HCEC 1CT (cell line): ENCODE measurements around the gene ZFP69.
"Not testable (repeated sequence)": the region's sequence is repeated elsewhere in the genome, so short reads cannot be mapped to it uniquely, and the experiment has no call there.

Experiments
- DNase-seq: peaks from one replicate; pipeline ENCODE4 v3.0.0-alpha.2; 2017

The ZFP69 gene

DNA sequence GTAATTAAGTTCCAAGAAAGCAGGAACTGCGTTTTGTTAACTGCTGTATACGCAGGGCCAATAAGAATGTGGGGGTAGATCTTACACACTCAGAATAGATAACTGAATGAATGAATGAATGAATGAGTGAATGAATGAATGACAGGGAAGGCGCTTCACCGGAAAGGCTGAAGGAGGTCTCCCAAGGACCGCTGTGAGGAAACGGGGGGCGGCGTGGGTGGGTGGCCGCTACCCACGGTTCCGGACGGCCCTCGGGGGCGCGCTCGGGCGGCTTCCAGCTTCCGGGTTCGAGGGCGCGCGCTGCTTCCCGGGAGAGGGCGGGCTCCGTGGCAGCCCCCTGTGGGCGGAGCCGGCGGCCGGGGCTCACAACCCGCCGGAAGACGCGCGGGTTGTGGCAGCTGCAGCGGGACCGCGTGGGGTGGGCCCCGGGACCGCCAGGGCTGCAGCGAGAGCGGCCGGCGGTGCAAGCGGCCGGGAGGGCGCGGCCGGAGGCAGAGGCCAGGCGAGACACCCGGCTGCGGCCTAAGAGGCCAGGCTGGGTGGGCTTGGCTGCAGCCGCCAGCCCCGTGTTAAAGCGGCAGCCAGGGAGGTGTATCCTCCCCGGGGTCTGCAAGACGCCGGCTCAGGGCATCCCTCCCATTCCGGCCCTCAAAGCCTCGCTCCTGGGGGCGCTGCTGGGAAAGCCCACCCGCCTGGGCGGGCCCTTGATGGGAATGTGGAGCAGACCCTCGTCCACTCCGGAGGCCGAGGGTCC lies at the start of gene ZFP69:
TSS of gene ZFP69 (plus strand) at position 367 of the 754 bp plus-strand sequence. CDS start 2,072 bp downstream, outside the sequence.
- DNase-seq = peak; percentile 69

- no peak for DNase-seq
Measured at GRCh38 chr1:40431385-40431784, 45.7 kb upstream of the ZFP69 start.

GRCh38 chr1:40432644-40433390 lies 44.3 kb upstream of the ZFP69 start:
- no peak for DNase-seq

GRCh38 chr1:40435471-40435870 lies 41.6 kb upstream of the ZFP69 start:
- no peak for DNase-seq

GRCh38 chr1:40435876-40436275 lies 41.2 kb upstream of the ZFP69 start:
- no peak for DNase-seq

- peak; percentile 24 for DNase-seq
Measured at GRCh38 chr1:40438391-40439015, 38.6 kb upstream of the ZFP69 start.

DNA sequence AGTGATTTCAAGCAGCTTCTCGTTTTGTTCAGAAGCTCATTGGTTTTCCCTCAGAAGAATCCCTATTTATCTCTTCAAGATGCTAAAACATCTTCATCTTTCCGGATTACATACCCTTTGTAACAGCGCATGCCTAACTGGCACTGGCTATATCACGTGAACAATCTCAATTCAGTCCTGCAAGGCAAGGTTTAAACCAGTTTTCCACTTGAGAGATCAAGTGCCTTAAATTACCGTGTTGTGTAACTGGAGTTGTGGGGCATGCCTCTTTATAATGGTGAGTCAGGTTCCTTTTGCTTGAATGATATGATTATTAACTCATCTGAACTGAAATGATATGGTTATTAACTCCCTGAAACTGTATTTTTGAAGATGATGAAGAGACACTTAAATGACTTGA lies 37.8 kb upstream of the ZFP69 start:
- DNase-seq = no peak

DNA sequence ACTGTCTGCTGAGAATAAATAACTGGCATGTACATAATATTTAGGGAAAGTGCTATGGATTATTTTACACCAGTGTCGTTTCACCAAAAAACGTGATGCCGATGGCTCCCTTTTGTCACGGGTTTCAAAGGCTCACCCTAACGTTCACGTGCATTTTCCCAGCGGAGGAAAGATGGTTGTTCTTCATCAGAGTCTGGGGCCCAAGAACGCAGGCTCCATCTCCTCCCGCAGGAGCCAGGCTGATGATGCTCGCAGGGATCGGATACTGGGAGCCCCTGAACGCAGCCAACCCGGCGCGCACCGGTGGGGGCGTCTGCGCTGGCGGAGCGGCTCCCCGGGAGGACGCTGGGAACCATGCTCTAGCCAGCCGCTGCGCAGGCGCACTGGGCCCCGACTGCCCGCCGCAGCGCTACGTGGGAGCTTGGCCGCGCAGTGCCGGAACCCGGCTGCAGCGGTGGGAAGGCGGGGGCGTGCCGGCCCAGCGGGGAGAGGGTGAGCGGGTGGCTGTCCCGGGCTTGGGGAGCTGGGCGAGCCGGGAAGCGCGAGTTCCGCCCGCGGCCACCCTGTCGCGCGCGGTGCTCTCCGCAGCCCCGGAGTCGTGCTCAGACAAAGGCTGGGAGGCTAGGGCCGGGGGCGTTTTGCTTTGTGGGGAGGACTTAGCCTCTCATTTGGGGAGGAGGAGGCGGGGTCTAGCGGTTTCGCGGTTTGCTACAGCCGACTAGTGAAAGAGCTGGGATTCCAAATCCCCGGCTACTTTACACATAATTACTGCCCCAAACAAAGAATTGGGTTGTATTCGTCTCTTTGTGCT lies 27.2 kb upstream of the ZFP69 start, which contains the start of gene ZFP69B:
TSS of gene ZFP69B (plus strand) at position 793 of the 811 bp plus-strand sequence. CDS start 486 bp downstream, outside the sequence.
- peak; percentile 88 for DNase-seq

DNA sequence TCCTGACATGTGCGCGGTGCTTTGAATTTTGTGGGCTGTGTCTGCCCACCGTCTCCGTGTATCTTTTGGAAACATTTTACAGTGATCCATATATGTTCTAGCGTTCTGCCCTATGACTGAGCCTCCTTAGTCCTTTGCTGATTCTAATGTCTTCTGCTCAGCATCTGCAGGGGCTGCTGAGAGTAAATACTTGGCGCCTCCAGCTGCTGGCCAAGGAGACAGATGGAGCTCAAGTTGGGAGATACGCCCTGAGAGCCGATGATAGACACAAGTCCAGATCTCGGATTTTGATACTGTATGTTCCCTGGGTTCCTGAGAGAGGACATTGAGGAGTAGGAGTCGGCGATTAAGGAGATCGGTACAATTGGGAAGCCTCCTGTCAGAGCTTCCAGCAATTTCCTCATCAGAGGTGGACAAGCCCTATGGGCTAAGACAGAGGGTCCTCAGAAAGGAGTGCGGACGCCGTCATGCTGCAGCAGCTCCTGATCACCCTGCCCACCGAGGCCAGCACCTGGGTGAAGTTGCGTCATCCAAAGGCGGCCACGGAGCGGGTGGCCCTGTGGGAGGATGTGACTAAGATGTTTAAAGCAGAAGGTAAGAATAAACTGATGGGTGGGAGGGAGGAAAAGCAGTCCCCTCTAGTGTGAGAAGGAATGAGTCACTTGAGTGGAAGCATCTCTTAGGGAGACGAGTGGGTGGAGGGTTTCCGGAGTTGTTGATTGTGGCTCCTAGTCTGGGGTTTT lies 26.4 kb upstream of the ZFP69 start:
- DNase-seq = peak; percentile 48

- no peak for DNase-seq
Measured at GRCh38 chr1:40451238-40451585, 25.9 kb upstream of the ZFP69 start.

GRCh38 chr1:40454873-40455272 lies 22.2 kb upstream of the ZFP69 start:
- no peak for DNase-seq

GRCh38 chr1:40462956-40463590 lies 14.0 kb upstream of the ZFP69 start:
- no peak for DNase-seq

DNA sequence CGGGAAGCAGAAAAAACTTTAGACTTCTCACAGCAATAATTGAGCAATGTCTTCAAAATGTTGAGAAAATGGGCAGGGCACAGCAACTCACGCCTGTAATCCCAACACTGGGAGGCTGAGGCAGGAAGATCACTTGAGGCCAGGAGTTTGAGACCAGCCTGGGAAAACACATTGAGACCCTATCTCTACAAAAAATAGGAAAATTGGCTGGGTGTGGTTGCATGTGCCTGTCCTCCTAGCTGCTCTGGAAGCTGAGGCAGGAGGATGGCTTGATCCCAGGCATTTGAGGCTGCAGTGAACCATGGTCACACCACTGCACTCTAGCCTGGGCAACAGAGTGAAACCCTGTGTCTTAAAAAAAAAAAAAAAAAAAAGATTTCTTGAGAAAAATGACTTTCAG lies 7.8 kb upstream of the ZFP69 start:
- no peak for DNase-seq

- DNase-seq = no peak
Measured at GRCh38 chr1:40475268-40475667, 1.8 kb upstream of the ZFP69 start.

DNA sequence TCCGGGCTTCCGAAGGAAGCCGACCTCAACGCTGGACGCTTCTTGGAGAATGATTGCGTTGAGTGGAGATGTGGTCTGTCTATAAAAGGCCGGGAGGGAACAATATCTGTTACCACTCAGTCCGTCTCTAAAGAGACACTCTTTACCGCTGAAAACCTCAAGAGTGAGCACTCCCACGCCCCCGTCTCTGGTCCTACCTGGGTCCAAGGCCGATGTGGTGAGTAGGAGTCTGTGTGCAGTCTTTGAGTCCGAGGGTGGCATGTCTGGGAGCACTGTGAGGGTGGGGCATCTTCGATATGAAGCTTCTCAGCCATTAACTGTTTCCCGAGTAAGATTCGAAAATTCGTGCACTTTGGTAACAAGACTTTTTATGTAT lies 576 bp downstream of the ZFP69 start:
- peak; percentile 23 for DNase-seq

GRCh38 chr1:40478276-40478675 lies 1.2 kb downstream of the ZFP69 start:
- DNase-seq = no peak

DNA sequence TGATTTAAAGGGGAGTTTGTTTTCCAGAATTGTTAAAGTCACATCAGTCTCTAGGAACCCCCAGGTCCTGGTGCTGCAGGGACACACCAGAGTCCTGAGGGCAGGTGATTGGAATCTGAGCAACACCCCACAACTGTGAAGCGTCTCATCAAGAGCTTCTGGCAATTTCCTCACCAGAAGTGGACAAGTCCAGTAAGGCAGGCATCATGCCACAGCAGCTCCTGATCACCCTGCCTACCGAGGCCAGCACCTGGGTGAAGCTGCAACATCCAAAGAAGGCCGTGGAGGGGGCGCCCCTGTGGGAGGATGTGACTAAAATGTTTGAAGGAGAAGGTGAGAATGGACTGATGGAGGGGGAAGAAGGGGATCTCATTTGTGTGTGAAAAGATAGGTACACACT lies 2.1 kb downstream of the ZFP69 start:
- DNase-seq = no peak

GRCh38 chr1:40495315-40495903 lies 18.3 kb downstream of the ZFP69 start:
- DNase-seq = no peak

- DNase-seq = not testable (repeated sequence)
Measured at GRCh38 chr1:40502651-40503050, 25.6 kb downstream of the ZFP69 start.

DNA sequence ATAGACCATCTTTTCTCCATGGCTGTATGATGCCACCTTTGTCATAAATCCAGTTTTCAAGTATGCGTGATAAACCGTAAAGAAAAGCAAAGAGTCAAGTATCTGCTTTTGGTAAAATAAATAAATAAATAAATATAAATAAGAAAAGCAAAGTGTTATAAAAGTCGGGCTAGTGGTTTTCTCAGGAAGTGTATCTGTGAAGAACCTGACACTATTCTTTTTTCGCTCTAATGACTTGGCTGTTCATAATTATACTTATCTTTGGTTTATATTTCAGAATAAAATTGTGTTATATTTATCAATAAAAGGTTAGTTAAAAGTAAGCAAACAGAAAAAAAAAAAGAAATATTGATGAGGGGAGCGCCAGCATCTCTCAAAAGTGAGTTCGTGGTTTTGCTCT lies 30.9 kb downstream of the ZFP69 start:
- DNase-seq = no peak
